Measurements from ENCODE around the gene AOPEP.

Gene AOPEP

DNA sequence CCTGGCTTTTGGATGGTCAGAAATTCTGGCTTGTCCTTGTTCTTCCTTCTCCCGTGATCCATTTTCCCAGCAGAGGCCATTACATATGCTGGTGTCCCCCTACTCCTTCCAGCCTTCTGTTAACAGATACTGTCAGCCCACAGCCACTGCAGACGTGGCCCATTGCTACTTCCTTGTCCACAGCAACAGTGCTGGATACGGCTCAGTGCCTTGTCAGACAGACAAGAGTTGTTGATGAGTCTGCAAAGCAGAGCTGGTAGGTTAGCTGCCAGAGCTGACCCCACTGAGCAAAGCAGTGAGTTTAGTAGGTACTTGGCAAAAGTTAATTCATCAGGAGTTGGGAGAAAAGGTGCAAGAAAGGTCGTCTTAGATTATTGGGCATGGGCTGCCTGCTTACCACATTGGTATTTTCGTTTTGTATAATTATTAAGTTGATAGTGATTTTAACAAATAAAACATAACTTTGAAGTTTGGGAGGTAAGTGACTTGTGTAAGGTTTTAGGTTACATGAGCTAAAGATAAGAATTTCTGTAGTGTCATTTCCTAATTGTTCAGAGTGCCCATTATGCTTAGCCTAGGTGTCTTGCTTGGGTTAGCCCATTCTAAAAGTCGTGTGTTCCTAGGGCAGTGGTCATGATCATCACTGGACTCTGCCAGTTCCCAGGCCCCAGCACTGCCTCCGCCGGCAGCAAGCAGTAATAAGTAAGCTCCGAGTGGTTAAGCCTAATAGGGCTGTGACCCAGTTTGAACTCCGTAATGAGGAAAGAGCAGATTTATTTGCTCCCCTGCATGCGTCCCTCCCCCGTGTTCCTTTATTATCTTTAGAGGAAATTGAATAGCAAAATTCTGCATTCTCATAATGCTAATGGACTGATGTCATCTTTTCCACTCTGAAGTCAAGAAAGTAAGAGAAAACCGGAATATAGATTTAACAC, 299.0 kb downstream of the AOPEP start:
- H3K36me3 Mint-ChIP-seq, result peaks cover 5% of the 10 kb centered on the region
- H3K27ac Mint-ChIP-seq, result no peak overlapping the region
- no peaks in the 10 kb centered on the region for H3K4me1 Mint-ChIP-seq
- no peak overlapping the region for H3K4me3 Mint-ChIP-seq
- no peaks in the 10 kb centered on the region for H3K9me3 Mint-ChIP-seq
- H3K27me3 Mint-ChIP-seq, result no peaks in the 10 kb centered on the region

DNA sequence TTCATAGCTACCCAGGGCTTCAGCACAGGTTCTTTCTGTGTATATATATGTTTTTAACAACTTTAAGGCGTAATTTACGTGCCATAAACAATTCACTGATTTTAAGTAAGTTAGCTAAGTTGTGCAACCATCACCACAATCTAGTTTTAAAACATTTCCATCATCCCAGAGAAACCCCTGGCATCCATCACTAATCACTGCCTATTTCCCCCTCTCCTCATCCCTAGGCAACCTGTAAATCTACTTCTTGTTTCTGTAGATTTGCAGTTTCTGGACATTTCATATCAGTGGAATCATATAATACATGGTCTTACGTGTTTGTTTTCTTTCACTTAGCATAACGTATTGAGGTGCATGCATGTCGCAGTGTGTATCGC, 299.6 kb downstream of the AOPEP start:
- no peaks in the 10 kb centered on the region for H3K4me1 Mint-ChIP-seq
- H3K4me3 Mint-ChIP-seq, result no peak overlapping the region
- H3K9me3 Mint-ChIP-seq, result no peaks in the 10 kb centered on the region
- H3K27me3 Mint-ChIP-seq, result no peaks in the 10 kb centered on the region
- peaks cover 5% of the 10 kb centered on the region for H3K36me3 Mint-ChIP-seq
- no peak overlapping the region for H3K27ac Mint-ChIP-seq

DNA sequence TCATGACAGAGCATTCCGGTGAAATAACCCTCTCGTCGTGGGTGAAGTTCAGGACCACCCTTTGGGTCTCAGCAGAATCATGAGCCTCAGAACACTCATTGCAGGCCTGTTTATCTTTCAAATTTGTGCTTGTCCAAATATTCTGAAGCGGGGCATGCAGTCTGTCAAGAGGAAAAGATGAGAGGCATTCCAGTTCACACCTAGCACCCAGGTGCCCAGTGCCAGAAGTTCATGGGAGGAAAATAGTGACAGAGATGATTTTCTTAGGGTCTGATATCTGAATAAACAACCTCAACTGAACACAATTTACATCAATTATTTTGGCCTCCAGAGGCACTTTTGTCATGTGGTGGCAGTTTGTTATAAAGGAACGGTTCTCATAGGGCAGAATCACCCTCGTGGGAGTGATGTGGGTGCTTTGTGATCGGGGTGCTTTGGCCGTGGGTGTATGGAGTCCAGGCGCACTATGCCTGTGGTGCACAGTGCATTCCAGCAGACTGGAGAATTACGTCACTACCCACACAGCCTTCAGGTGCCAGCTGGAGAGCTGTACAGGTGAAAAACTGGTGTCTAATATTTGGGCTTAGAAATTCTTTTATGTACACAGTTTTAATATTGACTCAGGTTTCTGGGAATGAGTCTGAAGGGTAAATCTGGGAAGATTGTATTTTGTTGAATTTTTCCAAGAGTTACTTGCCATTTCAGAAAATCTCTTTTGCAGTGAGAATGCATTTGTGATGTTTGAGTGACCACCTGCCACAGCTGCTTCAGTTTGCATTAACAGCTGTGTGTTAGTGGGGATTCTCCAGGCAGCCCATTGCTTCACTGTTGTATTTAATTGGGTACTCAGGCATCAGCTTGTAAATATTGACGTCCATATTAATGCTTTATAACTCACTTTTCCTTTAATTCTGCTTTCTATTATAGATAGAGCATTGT, 301.7 kb downstream of the AOPEP start:
- H3K27ac Mint-ChIP-seq, result no peak overlapping the region
- no peaks in the 10 kb centered on the region for H3K4me1 Mint-ChIP-seq
- H3K9me3 Mint-ChIP-seq, result no peaks in the 10 kb centered on the region
- H3K27me3 Mint-ChIP-seq, result no peaks in the 10 kb centered on the region
- H3K36me3 Mint-ChIP-seq, result peaks cover 1% of the 10 kb centered on the region
- H3K4me3 Mint-ChIP-seq, result no peak overlapping the region

DNA sequence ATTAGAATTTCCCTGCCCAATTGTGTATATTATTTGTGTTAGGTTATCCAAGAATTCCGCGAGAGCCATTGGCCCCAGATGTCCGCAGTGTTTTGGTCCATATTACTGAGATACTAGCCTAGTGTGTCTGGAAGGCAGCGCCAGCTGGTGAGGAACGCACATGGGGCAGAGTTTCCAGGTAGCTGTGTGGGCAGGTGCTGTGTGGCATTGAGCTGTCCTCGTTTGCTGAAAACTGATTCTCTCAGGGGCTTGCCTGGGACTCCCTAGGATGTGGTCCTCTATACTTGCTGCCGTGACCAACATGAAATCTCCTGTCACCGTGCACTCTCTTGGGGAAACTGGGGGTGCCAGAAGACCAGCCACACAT, 302.3 kb downstream of the AOPEP start:
- Mint-ChIP-seq H3K27ac (no peak overlapping the region), H3K9me3 (no peaks in the 10 kb centered on the region), H3K36me3 (peaks cover 1% of the 10 kb centered on the region), H3K4me1 (no peaks in the 10 kb centered on the region), H3K4me3 (no peak overlapping the region), H3K27me3 (no peaks in the 10 kb centered on the region)

DNA sequence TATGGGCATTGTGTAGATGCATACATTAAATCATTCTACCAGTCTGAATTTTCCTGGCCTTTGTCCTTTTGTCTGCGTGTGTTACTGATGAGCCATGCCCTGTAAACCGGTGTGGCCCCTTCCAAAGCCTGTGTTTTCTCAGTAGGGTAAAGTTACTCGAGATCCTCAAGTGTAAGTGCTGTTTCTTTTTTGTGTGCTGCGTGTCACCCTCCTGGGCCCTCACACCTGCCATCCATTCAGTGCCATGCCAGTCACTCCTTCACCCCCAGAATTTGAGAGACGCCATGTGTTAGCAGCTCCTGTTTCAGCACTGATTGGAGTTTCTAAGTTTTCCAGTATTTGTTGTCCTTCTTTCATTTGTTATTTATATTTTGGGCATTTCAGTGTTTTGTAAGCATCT, 302.8 kb downstream of the AOPEP start:
- no peak overlapping the region for H3K4me3 Mint-ChIP-seq

DNA sequence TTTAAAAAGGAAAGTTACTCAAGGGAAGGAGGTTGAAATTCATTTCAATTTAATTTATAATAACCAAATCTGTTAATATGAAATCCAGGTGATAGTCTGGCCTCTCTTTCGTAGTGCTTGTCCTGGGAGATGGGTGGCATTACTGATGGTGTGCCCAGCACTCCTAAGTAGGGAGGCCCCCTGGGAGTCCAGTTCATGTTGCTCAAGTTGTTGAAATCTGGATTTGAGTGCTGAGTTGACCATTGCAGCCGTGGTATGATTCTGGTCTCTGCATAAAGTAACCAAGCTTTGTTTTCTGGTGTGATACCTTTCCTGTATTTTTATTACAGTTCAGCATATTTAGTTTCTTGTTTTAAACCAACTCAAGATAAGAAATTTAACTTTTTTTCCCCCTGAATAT, 303.2 kb downstream of the AOPEP start:
- Mint-ChIP-seq H3K27me3 (no peaks in the 10 kb centered on the region), H3K27ac (no peak overlapping the region), H3K4me3 (no peak overlapping the region), H3K36me3 (peaks cover 4% of the 10 kb centered on the region), H3K9me3 (no peaks in the 10 kb centered on the region), H3K4me1 (no peaks in the 10 kb centered on the region)

More for the DNA sequence above, 302.8 kb downstream of the AOPEP start:
- Mint-ChIP-seq H3K9me3 (no peaks in the 10 kb centered on the region), H3K4me1 (no peaks in the 10 kb centered on the region), H3K27me3 (no peaks in the 10 kb centered on the region), H3K36me3 (peaks cover 1% of the 10 kb centered on the region), H3K27ac (no peak overlapping the region)

DNA sequence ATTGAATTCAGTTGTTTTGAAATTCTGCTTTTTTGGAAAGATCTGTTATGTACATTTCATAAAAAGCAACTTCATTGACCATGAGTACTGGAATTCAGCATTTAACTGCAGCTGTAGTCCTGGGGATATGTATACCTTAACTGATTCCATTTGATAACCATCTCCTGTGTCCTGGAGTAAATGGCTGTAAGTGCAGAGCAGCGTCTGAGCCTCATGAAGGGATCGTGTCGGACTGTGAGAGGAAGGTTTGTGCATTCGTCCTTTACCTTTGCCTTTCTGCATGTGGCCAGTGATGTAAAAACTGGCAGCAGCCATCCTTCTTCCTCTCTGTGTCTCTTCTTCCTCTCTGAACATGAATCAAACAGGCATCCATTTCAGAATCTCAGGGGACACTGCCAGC, 303.8 kb downstream of the AOPEP start:
- Mint-ChIP-seq H3K27me3 (no peaks in the 10 kb centered on the region), H3K36me3 (peaks cover 4% of the 10 kb centered on the region), H3K9me3 (no peaks in the 10 kb centered on the region), H3K4me3 (no peak overlapping the region), H3K4me1 (no peaks in the 10 kb centered on the region), H3K27ac (no peak overlapping the region)

DNA sequence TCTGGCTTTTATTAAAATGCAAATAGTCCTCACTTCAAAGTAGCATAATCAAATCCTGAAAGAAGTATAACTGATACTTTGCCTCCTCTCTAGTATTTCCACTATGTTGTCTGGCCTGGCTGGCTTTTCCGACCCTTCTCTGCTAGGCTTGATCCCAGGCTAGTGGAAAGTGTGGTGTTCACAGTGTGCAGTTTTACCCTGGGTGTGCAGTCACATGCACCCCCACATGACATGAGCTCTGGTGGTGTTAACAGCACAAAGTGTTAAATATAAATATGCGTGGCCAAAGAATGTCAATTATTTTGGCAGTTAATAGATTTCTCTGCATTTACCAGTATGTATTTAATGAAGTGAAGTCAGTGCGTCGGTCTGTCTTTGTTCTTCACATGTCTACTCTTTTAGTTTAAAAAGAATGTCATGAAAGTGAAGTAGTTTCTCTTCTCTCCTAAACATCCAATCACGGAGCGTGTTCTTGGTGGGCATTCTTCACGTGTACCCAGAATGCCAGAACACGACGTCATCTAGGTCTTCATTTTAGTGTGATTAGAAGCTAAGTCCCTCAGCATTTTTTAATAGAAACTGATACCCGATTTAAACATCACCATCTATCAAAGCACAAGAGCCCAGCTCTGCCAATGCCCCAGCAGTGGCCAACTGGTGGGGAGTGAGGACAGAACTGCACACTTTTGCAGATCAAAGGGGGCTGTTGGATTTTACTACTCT, 304.6 kb downstream of the AOPEP start:
- Mint-ChIP-seq H3K36me3 (peaks cover 4% of the 10 kb centered on the region), H3K27me3 (no peaks in the 10 kb centered on the region), H3K4me1 (no peaks in the 10 kb centered on the region), H3K9me3 (no peaks in the 10 kb centered on the region), H3K4me3 (no peak overlapping the region), H3K27ac (no peak overlapping the region)

DNA sequence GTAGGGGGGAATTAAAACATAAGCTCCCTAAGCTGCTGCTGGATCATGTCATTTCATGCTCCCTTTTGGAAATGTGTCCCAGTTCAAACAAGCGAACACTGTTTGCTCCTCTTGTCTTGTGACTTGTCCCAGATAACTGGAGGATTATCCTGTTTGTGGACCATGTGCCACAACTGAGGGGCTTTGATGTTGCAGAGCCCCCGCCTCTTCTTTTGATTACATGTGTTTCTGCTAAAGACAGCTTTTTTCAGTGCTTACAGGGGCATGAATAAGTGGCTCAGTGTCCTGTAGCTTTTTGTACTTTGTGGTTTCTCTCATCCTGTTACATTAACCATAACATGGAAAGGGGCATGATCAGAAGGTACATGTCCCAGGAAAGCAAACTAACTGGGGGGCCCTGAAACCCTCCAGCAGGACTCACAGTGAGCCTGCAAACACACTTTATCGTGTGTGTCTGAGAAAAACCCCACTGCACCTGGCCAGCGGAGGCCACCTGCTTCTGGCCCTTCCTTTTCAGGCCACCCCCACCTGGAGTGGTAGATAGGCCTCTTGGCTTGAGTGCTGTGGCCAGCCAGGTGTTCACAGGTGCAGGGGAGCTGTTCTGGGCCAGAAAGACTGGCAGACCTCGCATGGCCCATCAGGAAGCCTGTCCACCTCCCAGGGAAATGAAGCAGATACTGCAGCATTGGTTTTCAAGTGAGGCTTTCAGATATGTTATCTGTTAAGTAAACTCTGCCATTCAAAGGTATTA, 305.4 kb downstream of the AOPEP start:
- Mint-ChIP-seq H3K9me3 (no peaks in the 10 kb centered on the region), H3K4me3 (no peak overlapping the region), H3K27me3 (no peaks in the 10 kb centered on the region), H3K36me3 (peaks cover 3% of the 10 kb centered on the region), H3K27ac (no peak overlapping the region), H3K4me1 (no peaks in the 10 kb centered on the region)

DNA sequence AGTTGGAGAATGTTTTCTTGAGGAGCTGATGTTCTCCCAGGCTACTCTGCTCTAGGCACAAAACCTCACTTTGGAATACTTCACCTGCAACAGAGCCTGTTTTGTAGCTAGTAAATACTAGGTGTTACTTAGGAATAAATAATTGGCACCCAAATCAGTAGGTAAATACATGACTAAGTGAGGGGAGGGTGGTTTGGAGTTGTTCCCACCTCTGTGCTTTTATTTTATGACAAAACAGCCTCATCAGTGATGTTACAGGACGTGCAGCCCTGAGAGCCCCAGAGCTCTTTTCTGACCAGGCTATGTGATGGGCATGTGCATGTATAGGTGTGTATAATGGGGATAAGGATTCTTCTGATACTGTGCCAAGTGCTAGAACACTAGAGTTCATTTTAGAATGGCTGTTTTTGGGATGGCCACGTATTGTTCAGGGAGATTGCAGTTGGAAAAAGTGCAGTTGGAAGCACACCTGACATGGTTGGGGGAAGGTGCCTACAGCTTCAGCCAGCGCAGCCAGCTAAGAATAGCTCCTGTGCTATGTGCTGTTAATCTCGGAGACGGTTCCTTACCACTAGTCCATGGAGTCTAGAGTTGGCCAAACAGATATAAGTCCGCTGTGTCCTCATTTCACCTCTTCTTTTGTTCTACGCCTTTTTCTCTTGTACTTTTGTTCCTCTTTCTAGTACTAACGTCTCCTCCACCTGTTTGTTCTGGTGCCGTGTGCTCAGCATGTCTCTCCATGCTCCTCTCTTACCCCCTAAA, 306.3 kb downstream of the AOPEP start:
- Mint-ChIP-seq H3K4me1 (no peaks in the 10 kb centered on the region), H3K27me3 (no peaks in the 10 kb centered on the region), H3K27ac (no peak overlapping the region), H3K9me3 (no peaks in the 10 kb centered on the region), H3K36me3 (peaks cover 3% of the 10 kb centered on the region), H3K4me3 (no peak overlapping the region)

DNA sequence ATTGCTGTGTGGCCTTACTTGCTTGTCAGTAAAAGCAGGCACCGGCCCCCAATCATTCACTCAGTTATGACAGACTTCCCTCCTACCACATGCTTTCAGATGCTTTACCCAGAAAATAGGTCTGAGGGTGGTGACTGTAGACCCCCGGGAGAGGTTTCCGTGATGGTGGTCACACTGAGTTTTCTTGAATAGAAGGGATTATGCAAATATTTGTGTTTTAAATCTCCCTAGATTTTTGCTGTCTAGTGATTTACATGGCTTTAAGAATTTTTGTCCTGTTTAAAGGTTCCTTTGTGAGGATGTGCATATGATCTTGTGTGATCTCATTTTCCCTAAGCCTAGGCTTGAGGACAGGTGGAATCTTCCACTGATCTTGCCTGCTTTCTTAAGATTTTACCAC, 309.3 kb downstream of the AOPEP start:
- no peak overlapping the region for H3K4me3 Mint-ChIP-seq
- H3K27ac Mint-ChIP-seq, result no peak overlapping the region
- no peaks in the 10 kb centered on the region for H3K4me1 Mint-ChIP-seq
- peaks cover 7% of the 10 kb centered on the region for H3K36me3 Mint-ChIP-seq
- no peaks in the 10 kb centered on the region for H3K27me3 Mint-ChIP-seq
- H3K9me3 Mint-ChIP-seq, result no peaks in the 10 kb centered on the region

DNA sequence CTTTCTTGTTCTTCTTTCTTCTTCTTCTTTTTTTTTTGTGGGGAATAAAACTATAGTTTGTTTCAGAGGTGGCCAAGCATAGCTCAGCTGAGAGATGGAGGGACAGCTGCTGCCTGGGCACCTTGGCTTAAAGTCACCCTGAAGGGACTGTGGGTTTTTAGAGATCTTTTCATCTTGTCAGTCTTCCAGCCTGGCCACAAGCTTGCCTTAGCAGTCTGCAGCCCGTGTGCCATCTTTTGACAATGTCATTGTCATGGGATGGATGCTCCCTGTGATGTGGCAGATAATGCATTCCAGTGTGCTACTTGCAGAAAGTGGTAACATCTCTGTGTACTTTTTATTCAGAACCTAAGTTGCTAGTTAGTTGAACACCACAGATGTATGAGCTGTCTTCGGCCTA, 310.2 kb downstream of the AOPEP start:
- no peak overlapping the region for H3K4me3 Mint-ChIP-seq
- no peaks in the 10 kb centered on the region for H3K27me3 Mint-ChIP-seq
- H3K36me3 Mint-ChIP-seq, result peaks cover 7% of the 10 kb centered on the region
- no peaks in the 10 kb centered on the region for H3K9me3 Mint-ChIP-seq
- H3K4me1 Mint-ChIP-seq, result no peaks in the 10 kb centered on the region
- H3K27ac Mint-ChIP-seq, result no peak overlapping the region

DNA sequence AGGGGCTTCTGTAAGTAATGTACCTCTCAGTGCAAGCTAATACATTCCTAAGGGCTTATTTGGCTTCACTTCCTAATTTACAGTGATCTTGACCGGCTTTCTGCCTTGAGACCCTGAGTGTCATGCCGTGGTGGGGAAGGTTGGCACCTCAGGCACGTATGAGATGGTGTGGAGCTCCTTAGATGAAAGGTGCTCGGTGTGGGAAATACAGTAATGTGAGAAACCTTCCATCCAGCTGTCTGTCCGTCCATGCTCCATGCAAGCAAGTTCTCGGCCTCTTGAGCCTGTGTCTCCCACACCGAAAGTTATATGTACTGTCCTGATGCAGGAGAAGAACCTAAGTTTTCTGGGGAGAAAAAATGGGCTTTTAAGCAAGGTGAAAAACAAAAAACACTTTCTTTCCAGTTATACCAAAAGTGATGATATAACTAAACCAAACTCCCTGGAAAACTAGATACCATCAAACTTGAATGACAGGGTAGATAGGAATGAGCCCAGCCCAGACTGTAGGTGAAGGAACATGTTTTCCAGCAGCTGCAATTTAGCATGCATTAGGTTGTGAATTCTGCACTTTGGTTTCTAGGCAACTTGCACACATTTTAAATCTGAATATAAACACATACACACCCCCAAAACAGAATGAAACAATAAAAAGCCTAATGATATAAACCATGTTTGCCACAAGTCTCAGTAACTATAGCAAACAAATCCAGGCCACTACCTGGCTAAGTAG, 311.5 kb downstream of the AOPEP start:
- Mint-ChIP-seq H3K4me3 (no peak overlapping the region), H3K27me3 (no peaks in the 10 kb centered on the region), H3K36me3 (peaks cover 7% of the 10 kb centered on the region), H3K4me1 (no peaks in the 10 kb centered on the region), H3K9me3 (no peaks in the 10 kb centered on the region), H3K27ac (no peak overlapping the region)

DNA sequence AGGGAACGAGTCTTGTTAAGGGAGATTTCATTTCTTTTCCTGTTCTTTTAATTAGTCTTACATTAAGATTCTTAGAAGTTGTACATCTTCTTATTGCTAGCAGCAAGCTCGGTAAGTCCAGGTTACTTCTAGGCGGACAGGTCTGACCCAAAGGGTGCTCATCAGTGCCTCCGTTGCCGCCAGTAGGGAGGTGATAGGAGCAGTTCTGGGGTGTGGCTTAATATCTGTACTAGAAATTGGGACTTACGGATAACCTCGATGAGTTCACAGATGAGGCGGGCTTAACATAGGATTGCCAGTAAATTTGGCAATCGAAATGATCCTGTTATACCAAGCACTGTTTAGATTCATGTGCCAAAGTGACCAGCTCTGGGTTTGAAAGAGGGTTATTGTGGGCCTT, 312.2 kb downstream of the AOPEP start:
- peaks cover 7% of the 10 kb centered on the region for H3K36me3 Mint-ChIP-seq
- H3K27ac Mint-ChIP-seq, result no peak overlapping the region
- no peaks in the 10 kb centered on the region for H3K27me3 Mint-ChIP-seq
- no peaks in the 10 kb centered on the region for H3K4me1 Mint-ChIP-seq
- no peaks in the 10 kb centered on the region for H3K9me3 Mint-ChIP-seq
- H3K4me3 Mint-ChIP-seq, result no peak overlapping the region
